IMR-90 (cell line): ENCODE data around the gene NPAS2. TPM values are rescaled to one million over a fixed set of nuclear protein-coding genes. Genes with fewer than 3 reads are reported as not detected.

ENCODE experiments used
- ATAC-seq: fragments of 200-7000 bp; cut with Tn5 transposase; 2 replicates; pipeline ENCODE4 v1.9.1; 2020; ENCODE audit warnings: low read depth, mild to moderate bottlenecking, moderate library complexity
- BruUV-seq: library from RNA; stranded (reverse); fragments of 400-500 nt; replicated peaks from 2 replicates; lab custom pipeline; 2021; lab: Mats Ljungman, UMichigan
- CTCF ChIA-PET: fragments of 300-600 bp; formaldehyde crosslinking; extraction: SDS; loops from one replicate; lab custom pipeline; 2021; ENCODE audit warnings: antibody characterized with exemption; lab: Yijun Ruan, JAX
- POLR2A ChIA-PET: fragments of 300-600 bp; sonication (Branson Sonifier 250); formaldehyde crosslinking; loops from one replicate; lab custom pipeline; 2022; ENCODE audit warnings: antibody characterized with exemption; ENCODE audit not compliant: unreplicated experiment; lab: Charles Lee
- DNase-seq: peaks from one replicate; pipeline ENCODE4 v3.0.0; 2013
- H2AFZ ChIP-seq: replicated peaks from 2 replicates; pipeline ENCODE3; 2013; ENCODE audit warnings: low read length, mild to moderate bottlenecking; ENCODE audit not compliant: poor library complexity
- H2AK5ac ChIP-seq: 2 replicates; pipeline ENCODE4 v1.6.1; 2013; ENCODE audit warnings: low read depth, low read length, inconsistent platforms
- H2AK9ac ChIP-seq: replicated peaks from 2 replicates; pipeline ENCODE3; 2013; ENCODE audit warnings: mild to moderate bottlenecking, low read depth, low read length, moderate library complexity; ENCODE audit not compliant: poor library complexity
- H2BK120ac ChIP-seq: 2 replicates; pipeline ENCODE4 v1.6.1; 2013; ENCODE audit warnings: low read depth, low read length, inconsistent platforms
- H2BK15ac ChIP-seq: 3 replicates; pipeline ENCODE4 v1.6.1; 2013; ENCODE audit warnings: low read depth, low read length, inconsistent platforms
- H2BK20ac ChIP-seq: 2 replicates; pipeline ENCODE4 v1.6.1; 2013; ENCODE audit warnings: low read depth, mild to moderate bottlenecking, inconsistent platforms, low read length, moderate library complexity
- H2BK5ac ChIP-seq: 2 replicates; pipeline ENCODE4 v1.6.1; 2013; ENCODE audit warnings: mild to moderate bottlenecking, low read depth, low read length, inconsistent platforms; ENCODE audit not compliant: poor library complexity, severe bottlenecking
- H3K14ac ChIP-seq: replicated peaks from 2 replicates; pipeline ENCODE4 v1.6.1; 2013; ENCODE audit warnings: low read depth, low read length, inconsistent platforms
- H3K18ac ChIP-seq: 2 replicates; pipeline ENCODE4 v1.6.1; 2013; ENCODE audit warnings: low read depth, low read length, control low read depth
- H3K23ac ChIP-seq: 2 replicates; pipeline ENCODE4 v1.6.1; 2013; ENCODE audit warnings: low read depth, low read length, inconsistent platforms
- H3K27ac ChIP-seq: 2 replicates; pipeline ENCODE4 v1.5.1; 2013; ENCODE audit warnings: mild to moderate bottlenecking, control low read depth, low read length; ENCODE audit not compliant: insufficient read depth
- H3K27me3 ChIP-seq: 2 replicates; pipeline ENCODE4 v1.6.1; 2013; ENCODE audit warnings: low read length; ENCODE audit not compliant: control insufficient read depth, insufficient read depth
- H3K36me3 ChIP-seq: 2 replicates; pipeline ENCODE4 v1.6.1; 2013; ENCODE audit warnings: low read length, mixed read lengths; ENCODE audit not compliant: control insufficient read depth, insufficient read depth
- H3K4ac ChIP-seq: 2 replicates; pipeline ENCODE4 v1.6.1; 2013; ENCODE audit warnings: low read depth, low read length, inconsistent platforms
- H3K4me1 ChIP-seq: 2 replicates; pipeline ENCODE4 v1.6.1; 2013; ENCODE audit warnings: low read length, mixed read lengths; ENCODE audit not compliant: control insufficient read depth, insufficient read depth
- H3K4me2 ChIP-seq: 2 replicates; pipeline ENCODE4 v1.6.1; 2013; ENCODE audit warnings: low read depth, mild to moderate bottlenecking, control low read depth, low read length, moderate library complexity
- H3K4me3 ChIP-seq: 2 replicates; pipeline ENCODE4 v1.5.1; 2013; ENCODE audit warnings: low read depth, mild to moderate bottlenecking, control low read depth, low read length, moderate library complexity; ENCODE audit not compliant: insufficient read depth
- H3K56ac ChIP-seq: 2 replicates; pipeline ENCODE4 v1.6.1; 2013; ENCODE audit warnings: low read length, inconsistent platforms; ENCODE audit not compliant: insufficient read depth; ENCODE audit errors: extremely low read depth
- H3K79me1 ChIP-seq, 2 experiments: 2 replicates each; pipeline ENCODE4 v1.6.1; 2013; ENCODE audit warnings: low read length in 2 of 2, inconsistent platforms in 1 of 2, low read depth in 1 of 2
- H3K9ac ChIP-seq: 2 replicates; pipeline ENCODE4 v1.6.1; 2013; ENCODE audit warnings: low read depth, low read length, control low read depth
- H3K9me1 ChIP-seq: 2 replicates; pipeline ENCODE4 v1.6.1; 2013; ENCODE audit warnings: low read length, inconsistent platforms; ENCODE audit not compliant: insufficient read depth
- H3K9me3 ChIP-seq: 2 replicates; pipeline ENCODE4 v1.6.1; 2013; ENCODE audit warnings: low read length; ENCODE audit not compliant: control insufficient read depth, insufficient read depth
- H4K20me1 ChIP-seq: 2 replicates; pipeline ENCODE4 v1.6.1; 2013; ENCODE audit warnings: low read length, inconsistent platforms; ENCODE audit not compliant: insufficient read depth
- H4K5ac ChIP-seq: 2 replicates; pipeline ENCODE4 v1.6.1; 2013; ENCODE audit warnings: mild to moderate bottlenecking, low read depth, low read length, control low read depth
- H4K8ac ChIP-seq, 2 experiments: 2 replicates each; pipeline ENCODE4 v1.6.1; 2013; ENCODE audit warnings: low read depth in 2 of 2, low read length in 2 of 2, control low read depth in 1 of 2, inconsistent platforms in 1 of 2
- H4K91ac ChIP-seq: 2 replicates; pipeline ENCODE4 v1.6.1; 2013; ENCODE audit warnings: low read depth, low read length, inconsistent platforms; ENCODE audit not compliant: insufficient read depth
- RFX5 ChIP-seq: IDR thresholded peaks from 2 replicates; pipeline ENCODE4 v1.8.0; 2012; ENCODE audit warnings: low read depth, mild to moderate bottlenecking, low read length, moderate library complexity
- WGBS, 2 experiments: methylation state at CpG; one replicate each; pipeline versions ENCODE4 v1.1.5 to v1.1.7; 2013; ENCODE audit warnings: missing lambda C conversion rate in 2 of 2; ENCODE audit not compliant: insufficient read length in 1 of 2; ENCODE audit errors: extremely low coverage in 2 of 2; 5-methylcytosine and 5-hydroxymethylcytosine counted together
- dilution Hi-C: fragments of 300-500 bp; cut with HindIII; formaldehyde crosslinking; loops from one replicate; pipeline ENCODE4 v1.14.3; 2018; ENCODE audit warnings: low sequenced_read_pairs; ENCODE audit not compliant: unreplicated experiment
- in situ Hi-C: fragments of 300-500 bp; cut with MboI; formaldehyde crosslinking; loops from 3 replicates; pipeline ENCODE4 v1.14.3; 2019; ENCODE audit warnings: low sequenced_read_pairs, inconsistent platforms, mixed read lengths
- intact Hi-C: fragments of 100-400 bp; cut with micrococcal nuclease; formaldehyde crosslinking; loops from 2 replicates; pipeline ENCODE4 v1.10.0; 2022
- polyA plus RNA-seq, 3 experiments: library from polyadenylated mRNA; depleted of rRNA; stranded (reverse); fragments of >200 nt; gene quantifications; 2 replicates each; pipeline ENCODE4 v1.2.3, GENCODE V29; 2012; ENCODE audit warnings: low replicate concordance in 1 of 3
- total RNA-seq: library from RNA; depleted of rRNA; stranded (reverse); fragments of >200 nt; gene quantifications from 2 replicates; pipeline ENCODE4 v1.2.3, GENCODE V29; 2012

NPAS2 gene
- total and polyA plus RNA-seq, 2 of the 4 experiments (the other 2 are of a cell fraction) = 5.2 to 14.8 TPM

DNA sequence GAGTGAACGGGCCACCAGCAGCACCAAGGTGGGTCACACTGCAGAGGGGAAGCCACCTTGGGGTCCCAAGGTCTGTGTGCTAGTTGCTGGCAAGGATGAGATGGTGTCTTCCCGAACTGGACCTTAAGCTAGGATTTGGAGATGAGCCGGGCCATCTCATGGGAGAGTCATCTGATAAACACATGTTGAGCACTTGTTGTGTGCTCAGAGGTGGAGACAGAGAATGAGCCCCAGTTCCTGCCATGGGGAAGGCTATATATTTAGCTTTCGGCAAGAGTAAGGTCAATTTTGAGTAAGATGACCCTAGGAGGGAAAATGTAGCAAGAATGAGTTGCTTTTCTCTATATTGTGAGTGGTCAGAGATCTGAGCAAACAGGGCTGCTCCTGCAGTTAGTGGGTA, 140.7 kb downstream of the NPAS2 start:
- Histone ChIP-seq H3K4me1 (peaks cover 11% of the 10 kb centered on the region), H2BK15ac (peak overlapping the region; percentile 74; the same call in 2 of the 3 replicates), H2BK5ac (no peak overlapping the region), H2BK120ac (peak overlapping the region; percentile 5; the same call in 1 of the 2 replicates), H2AFZ (no peak overlapping the region), H3K27me3 (no peaks in the 10 kb centered on the region), H3K9me1 (peaks cover 17% of the 10 kb centered on the region), H3K27ac (no peak overlapping the region), H3K18ac (no peak overlapping the region), H2AK5ac (peak overlapping the region; percentile 87; the same call in 1 of the 2 replicates), H3K4ac (peak overlapping the region; percentile 40), H3K79me1 (no peaks in the 10 kb centered on the region; a peak in 1 of 4 replicates), H3K9ac (no peak overlapping the region), H4K5ac (no peak overlapping the region), H3K56ac (no peak overlapping the region), H3K23ac (0 out of 2 replicates have a peak overlapping the region, but pooled peaks have one; percentile 7), H4K91ac (peak overlapping the region; percentile 64), H4K8ac (no peak overlapping the region), H3K4me3 (no peak overlapping the region), H4K20me1 (no peaks in the 10 kb centered on the region), H3K36me3 (0 out of 2 replicates have a peak, but pooled peaks cover 3% of the 10 kb centered on the region), H3K4me2 (no peak overlapping the region), H2AK9ac (no peak overlapping the region), H2BK20ac (no peak overlapping the region), H3K9me3 (peaks cover 2% of the 10 kb centered on the region; the same call in 1 of the 2 replicates), H3K14ac (no peak overlapping the region)
- 91% methylated on average over 3 of the region's 4 CpGs; no CpG with 5 or more reads in 1 of the 2 experiments for WGBS, 2 experiments
- intact Hi-C loops (no loop called here), in situ Hi-C loops (no loop called here), dilution Hi-C loops (no loop called here)
- ChIA-PET POLR2A (no interaction called here), CTCF (no interaction called here)
- no peak for TF ChIP-seq RFX5
- ATAC-seq = no peak
- no peak for DNase-seq
- BruUV-seq = no TSS peak
